Measurements from ENCODE around the gene ERBB2. TPM values are rescaled to one million over a fixed set of nuclear protein-coding genes. Genes with fewer than 3 reads are reported as not detected.

ERBB2 gene
- total and polyA plus RNA-seq, 2 of the 13 experiments (the other 11 are each of a cell fraction or from before 2014, with no cell fraction given) = 57.7 to 64.1 TPM

DNA sequence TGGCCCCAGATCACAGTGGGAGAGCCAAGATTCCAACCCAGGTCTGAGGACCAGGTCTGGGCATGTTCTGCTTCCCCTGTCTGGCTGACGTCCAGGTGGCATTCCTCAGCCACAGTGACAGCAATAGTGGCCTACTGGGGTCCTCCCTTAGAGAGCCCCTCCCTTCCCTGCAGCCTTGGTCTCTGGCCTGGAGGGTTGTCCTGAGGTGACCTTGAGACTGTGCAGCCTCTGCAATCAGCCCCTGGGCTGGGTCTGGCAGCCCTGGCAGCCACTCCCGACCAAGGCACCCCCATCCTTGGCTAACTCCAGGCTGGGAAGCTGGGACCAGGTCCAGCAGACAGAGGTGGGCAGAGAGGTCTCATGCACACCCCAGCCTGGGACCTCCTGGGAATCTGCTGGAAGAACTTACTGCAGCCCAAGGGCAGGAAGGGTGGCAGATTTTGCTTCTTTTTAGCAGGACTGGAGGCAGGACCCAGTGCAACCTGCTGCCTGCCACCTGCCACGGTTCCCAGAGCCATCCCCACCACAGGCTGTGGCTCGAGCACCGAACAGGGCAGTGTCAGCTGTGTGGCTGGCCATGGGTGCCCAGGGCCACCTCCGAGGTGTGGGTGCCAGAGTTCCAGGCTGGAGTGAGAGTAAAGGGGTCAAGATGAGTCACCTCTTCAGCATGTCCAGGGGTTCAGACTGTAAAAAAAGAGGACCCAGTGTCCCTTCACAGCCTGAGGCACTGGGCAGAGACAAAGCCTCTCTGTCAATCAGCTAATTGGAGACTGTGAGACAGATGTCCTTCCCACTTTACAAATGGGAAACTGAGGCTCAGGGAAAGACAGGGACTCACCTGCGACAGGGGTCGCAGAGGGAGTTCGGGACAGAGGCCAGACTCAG, 50.5 kb downstream of the ERBB2 start (continued):
- TF ChIP-seq, protein P1, sequence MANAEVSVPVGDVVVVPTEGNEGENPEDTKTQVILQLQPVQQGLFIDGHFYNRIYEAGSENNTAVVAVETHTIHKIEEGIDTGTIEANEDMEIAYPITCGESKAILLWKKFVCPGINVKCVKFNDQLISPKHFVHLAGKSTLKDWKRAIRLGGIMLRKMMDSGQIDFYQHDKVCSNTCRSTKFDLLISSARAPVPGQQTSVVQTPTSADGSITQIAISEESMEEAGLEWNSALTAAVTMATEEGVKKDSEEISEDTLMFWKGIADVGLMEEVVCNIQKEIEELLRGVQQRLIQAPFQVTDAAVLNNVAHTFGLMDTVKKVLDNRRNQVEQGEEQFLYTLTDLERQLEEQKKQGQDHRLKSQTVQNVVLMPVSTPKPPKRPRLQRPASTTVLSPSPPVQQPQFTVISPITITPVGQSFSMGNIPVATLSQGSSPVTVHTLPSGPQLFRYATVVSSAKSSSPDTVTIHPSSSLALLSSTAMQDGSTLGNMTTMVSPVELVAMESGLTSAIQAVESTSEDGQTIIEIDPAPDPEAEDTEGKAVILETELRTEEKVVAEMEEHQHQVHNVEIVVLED (CRISPR knock-in tag; IDR thresholded peaks at IDR 0.05; ENCODE audit: borderline replicate concordance) = peak; percentile 54; the same call in 1 of the 2 replicates
- TF ChIP-seq ZNF552 (CRISPR knock-in tag; IDR thresholded peaks at IDR 0.05; ENCODE audit: borderline replicate concordance) (peak; percentile 68; the same call in 1 of the 2 replicates), MED13 (CRISPR knock-in tag; IDR thresholded peaks at IDR 0.05) (peak; percentile 34; the same call in 1 of the 2 replicates), IRX3 (CRISPR knock-in tag; IDR thresholded peaks at IDR 0.05; ENCODE audit: borderline replicate concordance, low read depth) (no peak), SMARCC2 (IDR thresholded peaks at IDR 0.05) (no peak), ZBTB3 (CRISPR knock-in tag; IDR thresholded peaks at IDR 0.05; ENCODE audit: borderline replicate concordance, low read depth) (no peak), ZFX (CRISPR knock-in tag; IDR thresholded peaks at IDR 0.05; ENCODE audit: low read depth) (peak; percentile 67), MAFK (conservative IDR thresholded peaks at IDR 0.05 in 1 of 2, IDR thresholded peaks at IDR 0.05 in 1 of 2; ENCODE audit: low read length in 2 of 2) (no peak), ATF7 (IDR thresholded peaks at IDR 0.05) (no peak), ATF7 (CRISPR knock-in tag; IDR thresholded peaks at IDR 0.05) (peak; percentile 44; the same call in 1 of the 2 replicates), ZNF713 (CRISPR knock-in tag; IDR thresholded peaks at IDR 0.05) (no peak), JUNB (CRISPR knock-in tag; IDR thresholded peaks at IDR 0.05; ENCODE audit: borderline replicate concordance) (no peak), ZNF549 (CRISPR knock-in tag; IDR thresholded peaks at IDR 0.05) (no peak), REL (CRISPR knock-in tag; conservative IDR thresholded peaks at IDR 0.05) (no peak), NFRKB (IDR thresholded peaks at IDR 0.05) (no peak), HNRNPK (IDR thresholded peaks at IDR 0.05; ENCODE audit: low read depth, low read length, poor library complexity, severe bottlenecking) (no peak)
- TF ChIP-seq, protein P2, sequence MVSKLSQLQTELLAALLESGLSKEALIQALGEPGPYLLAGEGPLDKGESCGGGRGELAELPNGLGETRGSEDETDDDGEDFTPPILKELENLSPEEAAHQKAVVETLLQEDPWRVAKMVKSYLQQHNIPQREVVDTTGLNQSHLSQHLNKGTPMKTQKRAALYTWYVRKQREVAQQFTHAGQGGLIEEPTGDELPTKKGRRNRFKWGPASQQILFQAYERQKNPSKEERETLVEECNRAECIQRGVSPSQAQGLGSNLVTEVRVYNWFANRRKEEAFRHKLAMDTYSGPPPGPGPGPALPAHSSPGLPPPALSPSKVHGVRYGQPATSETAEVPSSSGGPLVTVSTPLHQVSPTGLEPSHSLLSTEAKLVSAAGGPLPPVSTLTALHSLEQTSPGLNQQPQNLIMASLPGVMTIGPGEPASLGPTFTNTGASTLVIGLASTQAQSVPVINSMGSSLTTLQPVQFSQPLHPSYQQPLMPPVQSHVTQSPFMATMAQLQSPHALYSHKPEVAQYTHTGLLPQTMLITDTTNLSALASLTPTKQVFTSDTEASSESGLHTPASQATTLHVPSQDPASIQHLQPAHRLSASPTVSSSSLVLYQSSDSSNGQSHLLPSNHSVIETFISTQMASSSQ (IDR thresholded peaks at IDR 0.05; ENCODE audit: low read depth) = no peak
- TF ChIP-seq, protein P2 (CRISPR knock-in tag; IDR thresholded peaks at IDR 0.05; ENCODE audit: borderline replicate concordance) = peak; percentile 44; the same call in 1 of the 2 replicates
- TF ChIP-seq, protein P3, sequence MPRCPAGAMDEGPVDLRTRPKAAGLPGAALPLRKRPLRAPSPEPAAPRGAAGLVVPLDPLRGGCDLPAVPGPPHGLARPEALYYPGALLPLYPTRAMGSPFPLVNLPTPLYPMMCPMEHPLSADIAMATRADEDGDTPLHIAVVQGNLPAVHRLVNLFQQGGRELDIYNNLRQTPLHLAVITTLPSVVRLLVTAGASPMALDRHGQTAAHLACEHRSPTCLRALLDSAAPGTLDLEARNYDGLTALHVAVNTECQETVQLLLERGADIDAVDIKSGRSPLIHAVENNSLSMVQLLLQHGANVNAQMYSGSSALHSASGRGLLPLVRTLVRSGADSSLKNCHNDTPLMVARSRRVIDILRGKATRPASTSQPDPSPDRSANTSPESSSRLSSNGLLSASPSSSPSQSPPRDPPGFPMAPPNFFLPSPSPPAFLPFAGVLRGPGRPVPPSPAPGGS (CRISPR knock-in tag; IDR thresholded peaks at IDR 0.05) = peak; percentile 61
- TF ChIP-seq, protein P4, sequence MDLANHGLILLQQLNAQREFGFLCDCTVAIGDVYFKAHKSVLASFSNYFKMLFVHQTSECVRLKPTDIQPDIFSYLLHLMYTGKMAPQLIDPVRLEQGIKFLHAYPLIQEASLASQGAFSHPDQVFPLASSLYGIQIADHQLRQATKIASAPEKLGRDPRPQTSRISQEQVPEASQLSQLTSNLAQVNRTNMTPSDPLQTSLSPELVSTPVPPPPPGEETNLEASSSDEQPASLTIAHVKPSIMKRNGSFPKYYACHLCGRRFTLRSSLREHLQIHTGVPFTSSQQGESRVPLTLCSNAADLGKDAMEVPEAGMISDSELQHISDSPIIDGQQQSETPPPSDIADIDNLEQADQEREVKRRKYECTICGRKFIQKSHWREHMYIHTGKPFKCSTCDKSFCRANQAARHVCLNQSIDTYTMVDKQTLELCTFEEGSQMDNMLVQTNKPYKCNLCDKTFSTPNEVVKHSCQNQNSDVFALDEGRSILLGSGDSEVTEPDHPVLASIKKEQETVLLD (CRISPR knock-in tag; IDR thresholded peaks at IDR 0.05; ENCODE audit: low read depth) = no peak
